MV-4-11 (cell line): ENCODE results near the gene HSPA12A.

Experiments
- DNase-seq: peaks from one replicate; lab custom pipeline; 2025; lab: John Stamatoyannopoulos, UW

The HSPA12A gene

GRCh38 chr10:116629340-116629739 is 113.0 kb downstream of the HSPA12A start:
- no peak for DNase-seq

- no peak for DNase-seq
Observed at GRCh38 chr10:116627386-116627933, 114.9 kb downstream of the HSPA12A start.

GRCh38 chr10:116626815-116627214 is 115.6 kb downstream of the HSPA12A start:
- DNase-seq, result no peak

- DNase-seq, result no peak
Observed at GRCh38 chr10:116625845-116626244, 116.5 kb downstream of the HSPA12A start.

GRCh38 chr10:116621934-116622655 is 120.3 kb downstream of the HSPA12A start:
- DNase-seq, result no peak

GRCh38 chr10:116621476-116621875 is 120.9 kb downstream of the HSPA12A start:
- DNase-seq, result no peak
